NCI-H1092 (cell line): ENCODE results near the gene KIF6.
"Not testable (repeated sequence)": the region's sequence is repeated elsewhere in the genome, so short reads cannot be mapped to it uniquely, and the experiment has no call there.

Experiments used
- DNase-seq: peaks from one replicate; lab custom pipeline; 2025; lab: John Stamatoyannopoulos, UW

The KIF6 gene

DNA sequence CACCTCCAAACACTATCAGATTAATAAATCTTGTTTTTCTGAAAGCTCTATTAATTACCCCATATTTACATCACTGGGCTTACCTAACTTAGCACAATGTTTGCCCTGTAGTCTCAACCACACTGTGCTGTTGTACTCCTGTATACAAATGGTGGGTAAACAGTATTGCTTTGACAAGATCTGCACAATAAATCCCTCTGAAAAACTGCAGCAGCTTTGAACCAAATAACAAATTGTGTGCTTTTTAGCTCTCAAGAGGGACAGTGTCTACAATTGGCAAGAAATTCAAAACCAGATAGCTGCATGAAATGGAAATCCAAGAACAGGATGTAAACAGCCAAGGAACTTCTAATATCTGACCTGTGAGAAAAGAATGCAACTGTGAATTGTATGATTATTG, 10.4 kb downstream of the KIF6 start:
- DNase-seq: no peak

DNA sequence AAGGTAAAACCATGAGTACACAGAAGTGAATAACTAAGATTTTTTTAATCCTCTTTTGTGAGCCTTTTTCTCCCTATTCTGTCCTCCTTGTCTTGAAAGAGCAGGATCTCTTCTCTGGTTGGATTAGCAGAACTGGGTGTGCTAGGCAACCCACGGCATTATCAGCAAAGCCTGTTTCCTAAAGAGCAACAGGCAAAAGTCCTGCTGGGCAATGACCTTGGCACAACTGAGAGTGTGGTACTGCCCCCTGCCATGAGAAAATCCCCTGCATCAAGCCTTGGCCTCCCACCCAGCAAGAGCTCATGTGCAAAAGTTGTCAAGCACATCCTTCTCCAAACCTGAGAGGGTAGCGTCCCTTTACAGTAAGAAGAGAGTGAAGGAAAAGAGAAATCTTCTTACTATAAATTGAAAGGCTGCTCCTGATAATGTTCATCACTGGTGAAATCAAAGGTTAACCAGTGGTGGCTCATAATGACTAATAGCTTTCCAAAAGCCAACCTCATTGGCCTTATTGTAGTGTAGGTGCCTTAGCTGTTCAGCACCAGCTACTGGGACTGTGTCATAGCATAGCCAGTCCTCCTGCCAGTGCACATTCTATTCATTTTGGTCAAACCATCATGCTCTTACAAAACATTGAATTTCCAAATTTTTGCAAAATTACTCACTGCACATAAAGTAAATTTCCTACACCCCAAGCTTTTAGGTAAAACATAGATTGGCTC, 17.1 kb downstream of the KIF6 start:
- no peak for DNase-seq

DNA sequence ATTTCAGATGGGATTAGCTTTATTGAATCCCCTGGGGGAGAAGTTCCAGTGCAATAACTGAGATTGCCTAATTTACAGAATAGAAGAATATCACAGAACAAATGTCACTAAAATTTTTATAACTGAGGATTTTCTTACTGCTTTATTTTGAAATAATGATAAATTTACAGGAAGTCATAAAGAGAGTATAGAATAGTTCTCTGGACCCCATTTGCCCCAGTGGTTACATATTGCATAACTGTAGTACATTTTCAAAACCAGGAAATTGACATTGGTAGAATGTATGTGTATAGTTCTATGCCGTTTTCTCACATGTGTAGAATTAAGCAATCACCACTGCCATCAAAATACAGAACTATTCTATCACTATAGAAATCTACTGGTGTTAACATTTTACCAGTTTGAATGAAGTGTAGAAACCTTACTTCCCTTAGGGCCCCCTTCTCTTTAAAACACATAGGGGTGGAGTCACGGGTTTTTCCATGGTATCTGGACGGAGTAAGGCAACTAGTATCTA, 18.3 kb downstream of the KIF6 start:
- no peak for DNase-seq

DNA sequence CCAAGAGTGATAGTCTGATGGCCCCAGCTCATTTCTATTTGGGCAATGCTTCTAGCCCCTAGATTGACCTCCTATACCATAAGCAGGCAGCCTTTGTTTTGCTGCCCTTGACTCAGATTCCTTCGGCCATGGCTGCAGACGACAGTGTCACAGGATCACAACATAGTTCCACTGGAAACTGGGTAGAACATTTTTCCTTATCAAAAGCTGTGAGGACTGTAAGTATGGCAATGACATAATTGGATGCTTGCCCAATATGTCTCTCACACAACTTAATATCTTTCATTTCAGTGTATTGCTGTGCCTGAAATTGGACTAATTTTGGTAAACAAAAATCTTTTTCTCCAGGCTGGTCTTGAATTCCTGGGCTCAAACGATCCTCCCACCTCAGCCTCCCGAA, 22.9 kb downstream of the KIF6 start:
- no peak for DNase-seq

DNA sequence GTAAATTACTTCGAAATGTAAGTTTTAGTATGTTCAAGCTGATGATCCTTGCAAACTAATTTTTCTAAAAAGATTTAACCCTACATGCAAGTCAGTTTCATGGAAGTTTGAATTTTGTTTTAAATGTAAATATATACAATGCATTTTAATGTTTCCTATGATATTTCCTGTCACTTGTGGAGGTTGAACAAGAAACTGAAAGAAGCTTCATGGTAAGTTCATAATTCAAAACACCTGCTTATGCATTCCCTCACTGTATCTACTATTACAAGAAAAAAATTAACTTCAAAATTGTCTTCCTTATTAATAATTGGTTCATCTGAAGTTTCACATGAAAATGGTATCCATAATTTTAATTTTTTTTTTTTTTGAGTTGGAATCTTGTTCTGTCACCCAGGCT, 24.8 kb downstream of the KIF6 start:
- no peak for DNase-seq

DNA sequence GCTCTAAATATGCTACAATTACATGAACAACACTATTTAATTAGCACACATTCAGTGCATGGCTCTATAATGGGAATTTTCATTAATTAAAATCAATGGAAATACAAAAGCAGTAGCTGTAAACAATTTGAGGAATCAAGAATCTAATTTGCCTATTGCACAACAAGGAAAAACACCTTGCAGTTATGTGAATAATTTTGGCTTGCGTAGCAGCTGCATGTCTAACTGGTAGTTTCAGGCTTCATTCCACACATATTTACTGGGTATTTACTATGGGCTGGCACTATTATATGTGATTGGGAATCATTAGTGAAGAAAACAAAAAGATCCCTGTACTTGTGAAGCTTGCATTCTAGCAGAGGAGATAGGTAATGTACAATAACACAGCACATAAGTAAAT, 26.4 kb downstream of the KIF6 start:
- no peak for DNase-seq

DNA sequence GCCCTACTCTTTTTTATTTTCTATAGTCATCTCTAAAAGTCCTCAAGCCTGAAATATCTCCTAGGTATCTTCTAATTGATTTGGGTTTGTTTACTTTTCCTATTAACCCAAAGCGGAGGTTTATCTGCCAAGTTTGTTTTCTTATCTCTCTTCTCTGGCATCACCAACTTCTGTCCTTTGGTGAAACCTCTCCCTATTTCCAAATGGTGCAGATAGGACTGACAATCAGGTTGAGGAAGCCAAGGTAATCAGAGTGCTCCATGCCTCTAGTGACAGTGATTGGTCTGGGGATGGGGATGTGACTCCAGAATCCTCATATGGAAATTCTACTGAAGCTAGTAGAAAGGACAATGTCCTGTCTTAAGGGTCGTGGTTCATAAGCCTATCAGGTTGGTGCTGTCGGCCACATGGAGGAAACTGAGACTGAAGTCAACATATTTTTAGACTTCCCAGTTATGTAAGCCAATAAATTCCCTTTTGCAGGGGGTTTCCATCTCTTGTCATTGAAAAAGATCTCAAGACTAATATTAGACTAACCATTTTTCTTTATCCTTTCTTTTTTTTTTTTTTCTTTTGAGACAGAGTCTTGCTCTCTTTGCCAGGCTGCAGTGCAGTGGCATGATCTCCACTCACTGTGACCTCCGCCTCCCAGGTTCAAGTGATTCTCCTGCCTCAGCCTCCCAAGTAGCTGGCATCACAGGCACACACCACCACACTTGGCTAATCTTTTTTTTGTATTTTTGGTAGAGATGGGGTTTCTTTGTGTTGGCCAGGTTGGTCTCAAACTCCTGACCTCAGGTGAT, 28.0 kb downstream of the KIF6 start:
- DNase-seq: no peak

DNA sequence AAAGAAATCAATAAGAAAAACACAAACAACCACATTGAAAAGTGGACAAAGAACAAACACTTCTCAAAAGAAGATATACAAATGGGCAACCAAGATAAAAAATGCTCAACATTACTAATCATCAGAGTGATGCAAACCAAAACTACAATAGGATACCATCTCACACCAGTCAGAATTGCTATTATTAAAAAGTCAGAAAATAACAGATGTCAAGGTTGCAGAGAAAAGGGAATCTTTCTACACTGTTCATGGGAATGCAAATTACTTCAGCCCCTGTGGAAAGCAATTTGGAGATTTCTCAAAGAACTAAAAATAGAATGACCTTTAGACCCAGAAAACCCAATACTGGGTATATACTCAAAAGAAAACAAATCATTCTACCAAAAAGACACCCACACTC, 29.8 kb downstream of the KIF6 start:
- no peak for DNase-seq

DNA sequence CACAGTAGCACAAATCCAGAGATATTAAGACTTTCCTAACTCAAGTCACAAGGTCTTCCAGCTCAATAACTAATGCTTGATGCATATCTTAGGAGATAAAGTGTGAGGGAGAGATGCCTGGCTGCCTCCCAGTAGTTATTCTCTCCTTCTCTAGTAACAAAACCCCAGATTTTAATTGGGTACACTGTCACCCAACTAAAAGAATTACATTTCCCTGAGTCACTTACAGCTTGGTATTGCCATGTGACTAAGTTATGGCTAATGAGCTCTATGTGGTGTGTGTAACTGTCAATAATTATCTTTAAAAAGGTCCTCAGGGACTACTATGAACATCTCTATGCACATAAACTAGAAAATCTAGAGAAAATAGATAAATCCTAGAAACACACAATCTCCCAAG, 32.0 kb downstream of the KIF6 start:
- DNase-seq: no peak

DNA sequence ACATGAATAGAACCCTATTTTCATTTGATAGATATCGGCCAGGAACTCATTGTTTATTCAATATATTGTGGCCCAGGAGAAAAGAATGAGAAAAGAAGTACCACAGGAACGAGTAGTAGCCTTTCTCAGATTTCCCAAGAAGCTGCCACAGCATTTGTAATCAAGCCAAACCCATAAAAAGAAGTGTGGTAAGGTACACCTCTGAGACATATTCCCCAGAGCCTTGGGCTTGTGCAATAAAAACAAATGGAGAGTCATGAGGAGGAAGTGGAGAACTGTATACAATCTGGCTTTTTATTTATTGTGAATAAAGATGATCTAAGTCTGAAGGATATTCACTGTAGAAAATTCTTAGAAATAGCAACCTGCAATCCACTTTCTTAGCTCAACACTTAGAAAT, 36.7 kb downstream of the KIF6 start:
- DNase-seq: no peak

DNA sequence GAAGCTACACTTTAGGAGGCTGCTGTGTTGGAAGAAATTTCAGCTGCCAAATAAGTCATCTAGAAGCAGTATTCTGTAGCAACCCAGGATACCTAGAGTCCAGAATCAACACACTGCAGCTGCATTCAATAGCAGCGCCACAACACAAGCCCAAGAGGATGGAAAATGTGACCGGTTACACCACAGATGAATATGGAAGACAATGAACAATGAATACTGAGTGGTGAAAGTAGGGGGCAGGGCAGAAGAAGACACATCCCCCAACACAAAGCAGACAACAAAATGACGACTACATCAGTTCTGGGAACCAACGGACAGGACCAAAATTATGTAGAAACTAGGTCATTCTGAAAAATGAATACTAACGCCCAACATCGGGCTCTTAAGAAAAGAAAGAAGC, 38.2 kb downstream of the KIF6 start:
- DNase-seq: no peak

DNA sequence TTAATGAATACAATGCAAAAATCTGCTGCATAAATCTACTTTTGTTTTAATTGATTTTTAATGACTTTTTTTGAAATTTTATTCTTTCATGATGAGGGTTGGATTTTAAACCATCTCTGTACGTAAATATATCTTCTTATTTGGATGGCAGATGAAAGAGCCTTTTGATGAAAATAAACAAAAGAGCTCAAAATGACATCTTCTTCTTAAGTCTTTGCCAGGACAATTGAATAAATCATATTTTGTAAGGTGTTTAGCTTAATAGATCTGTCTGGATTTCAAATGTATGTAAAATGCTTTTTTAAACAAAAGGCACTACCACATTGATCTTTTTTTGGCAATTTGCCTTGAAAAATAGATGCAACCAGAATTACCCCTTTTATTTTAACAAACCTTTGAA, 39.3 kb downstream of the KIF6 start:
- DNase-seq: no peak

DNA sequence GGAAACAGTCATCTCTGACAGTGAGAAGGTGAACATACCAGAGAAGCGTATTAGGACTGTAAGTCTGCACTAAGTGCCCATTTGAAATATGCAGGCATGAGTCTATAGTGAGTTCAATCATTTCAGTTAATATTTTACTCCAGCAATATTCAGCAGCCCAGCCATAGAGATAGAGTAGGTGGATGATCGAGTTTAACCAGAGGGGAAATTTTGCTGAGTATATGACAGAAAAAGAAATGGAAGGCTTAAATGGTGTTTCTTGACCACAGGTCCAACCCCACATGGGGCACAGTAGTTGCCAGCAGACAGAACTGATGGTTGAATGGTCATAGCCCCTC, 39.8 kb downstream of the KIF6 start:
- DNase-seq: no peak

DNA sequence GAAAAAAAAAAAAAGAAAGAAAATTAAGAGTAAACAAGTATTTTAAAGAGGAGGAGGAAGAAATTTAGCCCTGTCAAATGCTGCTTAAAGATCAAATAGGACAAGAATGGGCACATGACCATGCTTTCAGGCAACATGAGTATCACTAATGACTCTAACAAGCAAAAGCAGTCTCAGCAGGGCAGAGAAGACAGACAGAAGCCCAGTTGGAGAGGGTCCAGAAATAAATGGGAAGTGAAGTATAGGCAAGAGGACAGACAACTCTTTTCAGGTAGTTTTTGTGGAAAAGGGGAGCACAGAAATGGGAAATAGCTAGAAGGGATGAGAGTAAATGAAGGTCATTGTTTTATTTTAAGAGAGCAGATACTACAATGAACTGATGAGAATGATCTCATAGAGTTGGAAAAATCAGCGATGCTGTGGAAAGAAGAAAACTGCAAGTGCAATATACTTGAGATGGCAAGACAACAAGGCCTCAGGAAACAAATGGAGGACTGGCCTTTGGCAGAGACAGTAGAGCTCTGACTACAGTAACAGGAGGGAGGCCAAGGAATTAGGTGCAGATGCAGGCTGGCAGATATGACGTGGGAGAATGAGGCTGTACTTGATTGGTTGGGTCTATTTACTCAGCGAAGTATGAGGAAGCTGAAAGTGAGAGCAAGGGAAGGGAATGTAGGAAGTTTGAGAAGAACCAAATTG, 40.3 kb downstream of the KIF6 start:
- DNase-seq: no peak

DNA sequence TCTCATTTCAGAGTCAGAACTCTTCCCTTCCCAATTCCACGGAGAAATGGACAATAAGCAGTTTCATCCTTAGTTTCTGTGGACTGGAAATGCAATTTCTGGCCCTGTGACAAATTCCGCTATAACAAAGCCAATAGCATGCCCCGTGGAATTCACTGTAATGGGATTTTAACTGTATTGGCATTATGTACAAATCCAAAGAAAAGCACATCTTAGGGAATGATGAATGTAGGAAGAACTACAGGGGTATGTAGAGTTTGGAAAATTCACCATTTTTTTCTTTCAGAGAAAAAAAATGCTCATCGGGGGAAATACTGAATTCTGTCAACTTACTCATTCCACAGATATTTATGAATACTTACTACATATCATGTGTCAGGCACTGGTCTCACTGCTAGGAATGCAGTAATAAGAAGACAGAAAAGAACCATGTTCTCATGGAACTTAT, 43.5 kb downstream of the KIF6 start:
- DNase-seq: no peak

DNA sequence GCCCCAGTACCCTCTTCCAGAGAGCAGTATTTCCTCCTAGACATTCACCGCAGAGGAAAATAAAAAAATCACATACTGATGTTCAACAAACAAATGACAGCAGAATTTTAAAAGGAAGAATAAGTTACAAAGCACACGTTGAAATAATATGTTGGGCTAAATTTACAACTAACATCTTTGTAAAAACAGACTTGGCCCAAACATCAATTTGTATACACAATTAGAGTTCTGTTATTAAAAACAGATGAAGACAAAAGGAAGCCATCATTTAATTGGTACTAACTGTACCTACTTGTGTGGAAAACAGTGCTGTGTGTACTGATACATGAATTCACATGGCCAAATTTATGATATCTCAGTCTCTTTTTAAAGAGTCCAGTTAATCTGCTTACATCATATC, 46.3 kb downstream of the KIF6 start:
- DNase-seq: no peak

DNA sequence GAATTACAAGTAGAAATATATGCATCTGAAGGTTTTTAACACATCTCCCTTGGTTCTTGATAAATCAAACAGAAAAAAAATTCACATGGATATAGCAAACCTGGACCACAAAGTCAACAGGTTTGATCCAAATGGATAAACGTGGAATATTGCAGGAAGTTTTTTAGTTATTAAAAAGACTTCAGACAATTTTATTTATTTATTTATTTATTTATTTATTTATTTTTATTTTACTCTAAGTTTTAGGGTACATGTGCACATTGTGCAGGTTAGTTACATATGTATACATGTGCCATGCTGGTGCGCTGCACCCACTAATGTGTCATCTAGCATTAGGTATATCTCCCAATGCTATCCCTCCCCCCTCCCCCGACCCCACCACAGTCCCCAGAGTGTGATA, 47.9 kb downstream of the KIF6 start:
- not testable (repeated sequence) for DNase-seq

DNA sequence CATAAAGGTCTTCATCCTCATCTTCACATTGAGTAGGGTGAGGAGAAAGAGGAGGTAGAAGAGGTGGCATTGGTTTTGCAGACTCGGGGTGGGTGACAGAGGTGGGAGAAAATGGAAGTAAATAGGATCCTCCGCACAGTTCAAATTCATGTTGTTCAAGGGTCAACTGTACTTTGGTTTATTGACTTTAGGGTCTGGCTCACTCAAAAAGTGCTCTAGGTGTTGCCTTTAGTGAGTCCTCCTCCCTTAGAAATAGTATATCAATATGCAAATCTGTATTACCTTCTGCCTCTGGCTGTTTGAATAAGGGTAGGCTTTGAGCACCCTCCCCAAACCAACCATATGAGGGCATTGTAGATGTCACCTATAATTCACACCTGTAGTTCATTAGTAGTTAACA, 54.7 kb downstream of the KIF6 start:
- no peak for DNase-seq

DNA sequence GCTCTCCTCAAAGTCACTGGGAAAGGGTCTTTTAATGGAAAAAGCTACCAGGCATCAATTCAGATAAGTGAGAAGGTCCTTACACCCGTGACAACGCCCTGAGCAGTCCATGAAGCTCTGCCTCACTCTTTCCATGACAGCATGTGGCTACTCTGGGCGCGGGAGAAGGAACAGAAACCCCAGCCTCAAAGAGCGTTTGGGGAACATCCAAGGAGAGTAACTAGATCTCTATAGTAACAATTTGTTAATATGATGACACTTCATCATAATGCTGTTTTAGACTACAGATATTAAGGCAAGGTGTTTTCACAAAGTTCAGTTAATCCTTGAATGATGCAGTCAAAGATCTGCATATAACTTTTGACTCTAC, 55.2 kb downstream of the KIF6 start:
- no peak for DNase-seq

DNA sequence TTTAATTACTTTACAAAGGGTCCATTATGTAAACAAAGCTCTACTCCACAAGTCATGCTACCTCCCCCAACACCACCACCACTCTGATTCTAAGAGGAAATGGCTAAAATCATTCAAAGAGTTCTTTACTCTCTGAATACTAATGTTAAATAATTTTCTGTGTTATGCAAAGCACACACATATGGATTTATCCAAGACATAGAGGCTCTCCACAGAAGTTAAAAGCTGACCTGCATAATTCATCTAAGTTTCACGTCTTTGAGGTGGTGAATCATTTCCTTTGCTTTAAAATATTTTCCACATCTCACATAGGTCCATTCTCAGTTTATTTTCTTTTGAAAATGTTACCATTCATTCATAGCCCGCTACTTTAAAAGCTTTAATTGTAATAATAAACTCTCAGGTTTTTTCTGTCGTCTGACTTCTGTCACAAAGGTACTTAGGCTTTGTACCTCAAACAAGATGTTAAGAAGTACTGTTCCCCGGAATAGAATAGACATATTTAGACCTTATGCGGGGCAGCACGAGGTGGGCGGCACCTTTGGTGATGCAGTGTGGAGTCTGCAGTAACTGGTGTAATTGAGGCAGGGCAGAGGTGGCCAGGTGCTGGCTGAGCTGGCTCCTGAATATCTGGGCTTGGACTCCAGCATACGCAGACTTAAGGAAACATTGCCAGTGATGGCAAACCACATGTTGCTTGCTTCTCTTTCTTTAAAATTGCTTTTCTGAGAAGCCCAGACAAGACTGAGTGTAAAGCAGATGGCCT, 55.8 kb downstream of the KIF6 start:
- DNase-seq: no peak

DNA sequence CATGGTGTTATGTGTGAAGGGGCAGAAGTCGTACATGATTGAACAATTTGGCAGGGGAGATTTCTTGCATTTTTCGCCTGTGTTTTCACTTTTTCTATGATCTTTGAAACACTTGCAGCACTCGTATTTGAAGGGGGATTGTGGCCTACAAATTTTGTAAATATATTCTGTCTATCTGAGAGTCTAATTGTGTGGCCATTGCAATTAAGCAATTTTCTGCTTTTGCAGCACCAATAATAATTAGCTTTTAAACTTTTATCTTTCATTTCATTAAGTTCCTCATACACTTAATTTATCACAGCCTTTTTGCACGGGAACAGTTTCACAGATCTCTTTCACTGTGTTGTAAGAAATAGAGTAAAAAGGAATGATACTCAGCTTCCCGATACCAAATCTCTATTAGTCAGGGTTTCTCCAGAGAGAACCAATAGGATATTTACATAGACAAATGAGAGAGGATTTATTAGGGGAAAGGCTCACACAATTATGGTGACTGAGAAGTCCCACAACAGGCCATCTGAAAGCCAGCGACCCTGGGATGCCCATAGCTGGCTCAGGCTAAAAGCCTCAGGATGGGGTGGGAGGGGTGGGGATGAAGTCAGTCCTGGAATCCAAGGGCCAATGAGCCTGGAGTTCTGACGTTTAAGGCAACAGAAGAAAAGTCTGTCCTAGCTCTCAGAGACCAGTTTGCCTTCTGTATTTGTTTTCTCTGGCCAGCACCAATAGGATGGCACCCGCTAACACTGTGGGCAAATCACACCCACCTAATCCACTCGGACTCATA, 58.3 kb downstream of the KIF6 start:
- DNase-seq: no peak

DNA sequence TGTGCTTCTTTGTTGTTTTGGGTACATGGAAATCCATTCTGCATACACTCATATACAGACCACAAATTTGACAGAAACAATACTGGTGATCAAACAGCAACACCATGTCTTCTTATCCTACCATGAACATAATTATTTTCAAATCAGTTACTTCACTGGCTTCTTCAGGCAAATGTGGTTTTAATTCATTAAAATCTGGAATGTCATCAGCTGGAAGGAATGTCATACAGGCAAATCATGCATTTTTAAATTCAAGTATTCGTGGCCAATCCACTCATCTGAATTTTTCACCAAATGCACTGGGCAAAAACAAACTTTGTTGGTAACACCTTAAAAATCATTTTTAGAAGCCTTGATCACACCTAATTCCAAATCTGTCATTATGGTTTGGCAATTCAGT, 59.3 kb downstream of the KIF6 start:
- no peak for DNase-seq
